ENCODE measurements around the gene ZNF574.
"Not testable (repeated sequence)": the region's sequence is repeated elsewhere in the genome, so short reads cannot be mapped to it uniquely, and the experiment has no call there.

The ZNF574 gene

DNA sequence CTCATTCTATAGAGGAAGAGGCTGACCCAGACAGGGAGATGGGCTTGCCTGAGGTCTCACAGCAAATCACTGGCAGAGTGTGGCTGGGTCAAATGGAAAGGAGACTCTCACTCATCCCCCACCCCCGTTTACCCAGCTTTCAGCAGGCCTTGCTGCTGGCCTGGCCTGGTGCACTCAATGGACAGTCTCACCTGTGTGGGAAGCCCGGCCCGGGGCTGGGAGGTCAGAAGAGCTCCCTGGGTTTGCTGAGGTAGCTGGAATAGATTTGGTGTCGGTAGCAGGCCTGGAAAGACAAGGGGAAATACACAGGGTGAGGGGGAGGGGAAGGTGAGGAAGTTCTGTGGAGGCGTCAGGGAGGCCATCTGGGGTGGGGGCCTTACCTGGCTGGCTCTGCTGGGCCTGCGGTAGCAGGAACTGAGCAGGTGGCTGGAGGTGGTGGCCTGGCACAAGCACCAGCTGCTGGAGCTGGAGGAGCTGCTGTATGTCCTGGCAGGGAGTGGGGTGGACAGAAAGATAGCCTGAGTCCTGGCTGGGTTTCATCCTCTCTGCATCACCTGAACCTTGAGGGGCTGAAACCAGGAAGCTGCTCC lies 23.5 kb downstream of the ZNF574 start:
- Histone ChIP-seq H3K79me2 (ENCODE audit: low read length) (peaks cover 29% of the 10 kb centered on the region), H3K9me3 (ENCODE audit: insufficient read depth, low read length) (no peaks in the 10 kb centered on the region), H3K36me3 (replicated peaks; ENCODE audit: low read depth, low read length) (peaks cover 81% of the 10 kb centered on the region), H4K20me1 (ENCODE audit: insufficient read depth, low read length) (peaks cover 50% of the 10 kb centered on the region), H3K4me2 (ENCODE audit: low read length) (no peak overlapping the region), H3K9ac (ENCODE audit: low read length) (no peak overlapping the region), H3K4me1 (ENCODE audit: low read length) (no peaks in the 10 kb centered on the region), H2AFZ (ENCODE audit: low read depth, low read length) (no peak overlapping the region), H3K4me3 (ENCODE audit: low read length) (no peak overlapping the region), H3K27me3 (ENCODE audit: low read depth, low read length) (no peaks in the 10 kb centered on the region), H3K27ac (ENCODE audit: low read length) (no peak overlapping the region)
- TF ChIP-seq CTCF (IDR thresholded peaks at IDR 0.05; ENCODE audit: low read depth, low read length) (no peak), EZH2phosphoT487 (IDR thresholded peaks at IDR 0.05; ENCODE audit: low read depth) (no peak)

- H3K27ac ChIP-seq (ENCODE audit: low read length); H3K27me3 ChIP-seq (ENCODE audit: low read depth, low read length); H2AFZ ChIP-seq (ENCODE audit: low read depth, low read length); H3K9ac ChIP-seq (ENCODE audit: low read length); H3K4me2 ChIP-seq (ENCODE audit: low read length); H3K9me3 ChIP-seq (ENCODE audit: insufficient read depth, low read length); H3K4me3 ChIP-seq (ENCODE audit: low read length); H3K4me1 ChIP-seq (ENCODE audit: low read length): not testable (repeated sequence)
- H3K79me2 ChIP-seq (ENCODE audit: low read length): peaks cover 37% of the 10 kb centered on the region
- peaks cover 81% of the 10 kb centered on the region for H3K36me3 ChIP-seq (replicated peaks; ENCODE audit: low read depth, low read length)
- H4K20me1 ChIP-seq (ENCODE audit: insufficient read depth, low read length): peaks cover 51% of the 10 kb centered on the region
Observed at GRCh38 chr19:42100241-42100640, 24.3 kb downstream of the ZNF574 start.

DNA sequence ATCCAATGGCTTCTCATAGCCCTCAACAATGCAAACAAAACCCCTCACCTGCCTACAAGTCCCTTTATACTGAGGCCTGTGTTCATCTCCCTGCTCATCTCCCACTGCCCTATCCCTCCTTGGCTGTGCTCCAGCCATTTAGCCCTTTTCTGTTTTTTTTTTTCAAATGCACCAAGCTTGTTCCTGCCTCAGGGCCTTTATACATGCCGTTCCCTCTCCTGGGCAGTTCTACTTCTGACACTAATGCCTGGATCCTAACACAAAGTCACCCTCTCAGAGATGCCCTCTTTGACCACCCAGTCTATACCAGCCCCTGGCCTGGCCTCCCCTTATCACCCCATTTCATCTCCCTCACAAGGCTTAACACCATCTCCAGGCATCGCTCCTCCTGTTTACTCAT lies 26.9 kb downstream of the ZNF574 start:
- H3K9me3 ChIP-seq (ENCODE audit: insufficient read depth, low read length): no peaks in the 10 kb centered on the region
- peaks cover 54% of the 10 kb centered on the region for H3K79me2 ChIP-seq (ENCODE audit: low read length)
- H2AFZ ChIP-seq (ENCODE audit: low read depth, low read length): no peak overlapping the region
- no peak overlapping the region for H3K4me2 ChIP-seq (ENCODE audit: low read length)
- peaks cover 57% of the 10 kb centered on the region for H4K20me1 ChIP-seq (ENCODE audit: insufficient read depth, low read length)
- no peak overlapping the region for H3K4me3 ChIP-seq (ENCODE audit: low read length)
- peaks cover 15% of the 10 kb centered on the region for H3K4me1 ChIP-seq (ENCODE audit: low read length)
- no peak overlapping the region for H3K27ac ChIP-seq (ENCODE audit: low read length)
- H3K27me3 ChIP-seq (ENCODE audit: low read depth, low read length): no peaks in the 10 kb centered on the region
- H3K9ac ChIP-seq (ENCODE audit: low read length): no peak overlapping the region
- H3K36me3 ChIP-seq (replicated peaks; ENCODE audit: low read depth, low read length): peaks cover 74% of the 10 kb centered on the region
- TF ChIP-seq CTCF (IDR thresholded peaks at IDR 0.05; ENCODE audit: low read depth, low read length) (no peak), EZH2phosphoT487 (IDR thresholded peaks at IDR 0.05; ENCODE audit: low read depth) (no peak)

- peaks cover 70% of the 10 kb centered on the region for H3K36me3 ChIP-seq (replicated peaks; ENCODE audit: low read depth, low read length)
- H4K20me1 ChIP-seq (ENCODE audit: insufficient read depth, low read length): peaks cover 51% of the 10 kb centered on the region
- H3K4me3 ChIP-seq (ENCODE audit: low read length): no peak overlapping the region
- TF ChIP-seq EZH2phosphoT487 (IDR thresholded peaks at IDR 0.05; ENCODE audit: low read depth) (no peak), CTCF (IDR thresholded peaks at IDR 0.05; ENCODE audit: low read depth, low read length) (no peak)
- no peak overlapping the region for H3K4me2 ChIP-seq (ENCODE audit: low read length)
- no peak overlapping the region for H3K9ac ChIP-seq (ENCODE audit: low read length)
- peaks cover 39% of the 10 kb centered on the region for H3K4me1 ChIP-seq (ENCODE audit: low read length)
- H3K79me2 ChIP-seq (ENCODE audit: low read length): peaks cover 62% of the 10 kb centered on the region
- H3K9me3 ChIP-seq (ENCODE audit: insufficient read depth, low read length): no peaks in the 10 kb centered on the region
- H3K27ac ChIP-seq (ENCODE audit: low read length): no peak overlapping the region
- H2AFZ ChIP-seq (ENCODE audit: low read depth, low read length): no peak overlapping the region
- no peaks in the 10 kb centered on the region for H3K27me3 ChIP-seq (ENCODE audit: low read depth, low read length)
Observed at GRCh38 chr19:42105368-42105767, 29.4 kb downstream of the ZNF574 start.
